ENCODE data around the gene PGAP6. TPM values are rescaled to one million over a fixed set of nuclear protein-coding genes. Genes with fewer than 3 reads are reported as not detected.

Gene PGAP6, protein sequence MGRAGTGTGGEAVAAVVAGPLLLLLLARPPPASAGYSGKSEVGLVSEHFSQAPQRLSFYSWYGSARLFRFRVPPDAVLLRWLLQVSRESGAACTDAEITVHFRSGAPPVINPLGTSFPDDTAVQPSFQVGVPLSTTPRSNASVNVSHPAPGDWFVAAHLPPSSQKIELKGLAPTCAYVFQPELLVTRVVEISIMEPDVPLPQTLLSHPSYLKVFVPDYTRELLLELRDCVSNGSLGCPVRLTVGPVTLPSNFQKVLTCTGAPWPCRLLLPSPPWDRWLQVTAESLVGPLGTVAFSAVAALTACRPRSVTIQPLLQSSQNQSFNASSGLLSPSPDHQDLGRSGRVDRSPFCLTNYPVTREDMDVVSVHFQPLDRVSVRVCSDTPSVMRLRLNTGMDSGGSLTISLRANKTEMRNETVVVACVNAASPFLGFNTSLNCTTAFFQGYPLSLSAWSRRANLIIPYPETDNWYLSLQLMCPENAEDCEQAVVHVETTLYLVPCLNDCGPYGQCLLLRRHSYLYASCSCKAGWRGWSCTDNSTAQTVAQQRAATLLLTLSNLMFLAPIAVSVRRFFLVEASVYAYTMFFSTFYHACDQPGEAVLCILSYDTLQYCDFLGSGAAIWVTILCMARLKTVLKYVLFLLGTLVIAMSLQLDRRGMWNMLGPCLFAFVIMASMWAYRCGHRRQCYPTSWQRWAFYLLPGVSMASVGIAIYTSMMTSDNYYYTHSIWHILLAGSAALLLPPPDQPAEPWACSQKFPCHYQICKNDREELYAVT
- 100 to 1,000 TPM in 1 of 2 donors, 10 to 100 TPM in 1; 83.8 to 113 TPM for total RNA-seq

DNA sequence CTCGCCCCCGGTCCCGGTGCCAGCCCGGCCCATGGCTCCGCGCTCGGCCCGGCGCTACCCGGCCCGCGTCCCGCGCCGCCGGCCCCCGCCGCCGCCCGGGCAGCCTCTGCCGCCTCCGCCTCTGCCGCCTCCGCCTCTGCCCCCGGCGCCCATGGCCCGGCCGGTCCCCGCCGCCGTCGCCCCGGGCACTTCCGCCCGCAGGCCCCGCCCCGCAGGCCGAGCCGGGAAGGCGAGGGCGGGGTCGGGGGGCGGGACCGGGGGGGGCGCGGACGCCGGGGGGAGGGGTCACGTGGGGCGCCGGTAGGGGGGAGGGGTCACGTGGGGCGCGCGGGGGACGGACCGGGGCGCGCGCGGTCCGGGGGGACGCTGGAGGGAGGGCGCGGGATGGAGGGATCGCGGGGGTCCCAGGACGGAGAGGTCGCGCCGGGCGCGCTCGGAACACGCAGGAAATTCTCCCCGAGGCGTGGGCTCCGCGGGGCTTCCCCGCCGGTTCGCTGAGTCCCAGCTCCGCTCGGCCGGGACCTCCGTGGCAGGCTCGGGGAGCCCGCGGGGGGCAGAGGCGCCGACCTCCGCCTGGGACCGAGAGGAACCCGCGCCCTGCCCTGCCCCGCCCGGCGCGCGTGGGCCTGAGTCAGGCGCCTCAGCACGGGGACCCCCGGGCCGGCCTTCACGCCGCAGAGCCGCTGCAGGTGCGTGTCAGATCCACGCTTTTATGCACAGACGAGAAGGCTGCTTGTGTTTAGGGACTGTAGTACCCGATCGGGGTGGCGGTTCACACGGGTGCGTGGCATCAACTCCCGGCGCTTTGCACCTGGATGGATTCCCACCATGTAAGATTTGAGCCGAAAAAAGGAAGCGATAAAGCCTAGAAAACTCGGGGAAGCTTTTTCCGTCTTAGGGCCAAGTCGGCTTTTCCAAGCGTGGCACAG, at the start of gene PGAP6:
PGAP6 (minus strand) TSS at position 190 of the 929 bp plus-strand sequence; CDS start at position 33, 157 bp downstream.
- Histone ChIP-seq H3K9me3 (no peaks in the 10 kb centered on the region), H3K27ac (peak within 1 kb of the TSS; percentile 90 to 97 (median 93)), H3K36me3 (replicated peaks in 1 of 2; ENCODE audit: insufficient read depth in 1 of 2, low read depth in 2 of 2) (peaks cover 1 to 3% of the 10 kb centered on the region in 2 donors), H3K4me1 (peaks cover 37% of the 10 kb centered on the region), H3K27me3 (no peaks in the 10 kb centered on the region), H3K4me3 (peak within 1 kb of the TSS; percentile 91 to 92)
- intact Hi-C loops (cut with DNase I): no loop called here
- WGBS, 2 donors: 1% methylated on average over 15 to 101 of the region's 123 CpGs
- DNase-seq: peak; percentile 68 to 81 (median 76)
- TF ChIP-seq CTCF (IDR thresholded peaks at IDR 0.05) (no peak), POLR2A (IDR thresholded peaks at IDR 0.05) (peak; percentile 12 to 65 (median 48))
- ATAC-seq: peak; percentile 65

DNA sequence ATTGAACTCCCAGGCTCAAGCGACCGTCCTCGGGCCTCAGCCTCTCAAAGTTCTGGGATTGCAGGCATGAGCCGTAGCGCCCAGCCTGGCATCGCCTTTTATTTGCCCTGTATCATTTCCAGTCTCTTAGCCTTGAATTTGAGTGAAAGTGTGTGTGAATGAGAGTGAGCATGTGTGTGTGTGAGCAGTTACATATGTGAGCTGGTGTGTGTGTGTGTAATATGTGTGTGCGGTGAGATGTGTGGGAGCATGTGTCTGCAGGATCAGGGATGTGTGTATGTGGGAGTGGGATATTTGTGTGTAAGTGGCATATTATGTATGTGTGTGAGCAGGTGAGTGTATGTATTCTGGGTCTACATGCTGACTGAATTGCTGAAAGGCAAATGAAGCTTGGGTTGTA, 49.1 kb upstream of the PGAP6 start:
- H3K9me3 ChIP-seq: no peaks in the 10 kb centered on the region
- ATAC-seq (no peak), DNase-seq (no peak)
- no peaks in the 10 kb centered on the region for H3K27me3 ChIP-seq
- no peak overlapping the region for H3K4me3 ChIP-seq
- WGBS, 2 donors: 54 to 59% methylated on average over 7 of the region's 7 CpGs
- no peaks in the 10 kb centered on the region for H3K36me3 ChIP-seq (replicated peaks in 1 of 2; ENCODE audit: insufficient read depth in 1 of 2, low read depth in 2 of 2)
- intact Hi-C loops (cut with DNase I): no loop called here
- H3K27ac ChIP-seq: no peak overlapping the region
- TF ChIP-seq CTCF (IDR thresholded peaks at IDR 0.05) (no peak), POLR2A (IDR thresholded peaks at IDR 0.05) (no peak)
- H3K4me1 ChIP-seq: peaks cover 45% of the 10 kb centered on the region

- Histone ChIP-seq H3K27ac (peak overlapping the region in 3 of 4 donors; percentile 80 to 89 (median 88)), H3K27me3 (no peaks in the 10 kb centered on the region), H3K36me3 (replicated peaks in 1 of 2; ENCODE audit: insufficient read depth in 1 of 2, low read depth in 2 of 2) (no peaks in the 10 kb centered on the region), H3K9me3 (no peaks in the 10 kb centered on the region), H3K4me3 (peak overlapping the region in 1 of 2 donors; percentile 41), H3K4me1 (peaks cover 61% of the 10 kb centered on the region)
- ATAC-seq (no peak), DNase-seq (no peak)
- intact Hi-C loops (cut with DNase I): no loop called here
- 22 to 29% methylated on average over 10 of the region's 10 CpGs for WGBS, 2 donors
- TF ChIP-seq CTCF (IDR thresholded peaks at IDR 0.05) (no peak), POLR2A (IDR thresholded peaks at IDR 0.05) (no peak)
Observed at GRCh38 chr16:427250-427649, 45.5 kb upstream of the PGAP6 start.

- no peaks in the 10 kb centered on the region for H3K27me3 ChIP-seq
- intact Hi-C loops (cut with DNase I): no loop called here
- DNase-seq (no peak), ATAC-seq (no peak)
- TF ChIP-seq CTCF (IDR thresholded peaks at IDR 0.05) (no peak), POLR2A (IDR thresholded peaks at IDR 0.05) (peak in 1 of 3 donors; percentile 2)
- no peaks in the 10 kb centered on the region for H3K9me3 ChIP-seq
- H3K27ac ChIP-seq: peak overlapping the region; percentile 80 to 89 (median 88)
- H3K36me3 ChIP-seq (replicated peaks in 1 of 2; ENCODE audit: insufficient read depth in 1 of 2, low read depth in 2 of 2): no peaks in the 10 kb centered on the region
- 0 to 2% methylated on average over 3 to 13 of the region's 13 CpGs for WGBS, 2 donors
- peak overlapping the region; percentile 34 to 41 for H3K4me3 ChIP-seq
- peaks cover 61% of the 10 kb centered on the region for H3K4me1 ChIP-seq
Observed at GRCh38 chr16:426906-427249, 45.1 kb upstream of the PGAP6 start.

Measured in body of pancreas (tissue), 4 donors.